GM23338 (cell line): ENCODE measurements around the gene VPS8. TPM values are rescaled to one million over a fixed set of nuclear protein-coding genes. Genes with fewer than 3 reads are reported as not detected.

Experiments
- ATAC-seq: fragments of 200-7000 bp; cut with Tn5 transposase; 3 replicates; pipeline ENCODE4 v1.9.1; 2020
- DNase-seq: peaks from one replicate; pipeline ENCODE4 v3.0.0-alpha.2; 2015; ENCODE audit warnings: low spot score
- H2AFZ ChIP-seq: fragments of 200-600 bp; sonication (generic); 2 replicates; pipeline ENCODE4 v1.8.0; 2016; ENCODE audit warnings: antibody characterized with exemption, mild to moderate bottlenecking, moderate library complexity
- H3F3A ChIP-seq: fragments of 200-600 bp; sonication (generic); replicated peaks from 2 replicates; pipeline ENCODE4 v1.8.0; 2017; ENCODE audit warnings: antibody characterized with exemption, mixed run types, low read depth
- H3K27ac ChIP-seq: fragments of 200-600 bp; sonication (generic); 2 replicates; pipeline ENCODE4 v1.6.1; 2016; ENCODE audit warnings: low read depth
- H3K27me3 ChIP-seq: fragments of 200-600 bp; sonication (generic); 2 replicates; pipeline ENCODE4 v1.8.0; 2016; ENCODE audit warnings: mild to moderate bottlenecking, mixed run types, moderate library complexity; ENCODE audit not compliant: insufficient read depth
- H3K36me3 ChIP-seq: fragments of 200-600 bp; sonication (generic); 2 replicates; pipeline ENCODE4 v1.8.0; 2016; ENCODE audit warnings: mild to moderate bottlenecking; ENCODE audit not compliant: insufficient read depth
- H3K4me1 ChIP-seq: fragments of 200-600 bp; sonication (generic); 2 replicates; pipeline ENCODE4 v1.8.0; 2016; ENCODE audit warnings: mild to moderate bottlenecking, moderate library complexity; ENCODE audit not compliant: insufficient read depth
- H3K4me2 ChIP-seq: fragments of 200-600 bp; sonication (generic); 2 replicates; pipeline ENCODE4 v1.7.1; 2017; ENCODE audit warnings: mixed run types
- H3K4me3 ChIP-seq: fragments of 200-600 bp; sonication (generic); 2 replicates; pipeline ENCODE4 v1.6.1; 2016; ENCODE audit warnings: mixed run types
- H3K79me2 ChIP-seq: fragments of 200-600 bp; sonication (generic); replicated peaks from 2 replicates; pipeline ENCODE4 v1.8.0; 2017; ENCODE audit warnings: mild to moderate bottlenecking; ENCODE audit not compliant: insufficient read depth
- H3K9me2 ChIP-seq: fragments of 200-600 bp; sonication (generic); 2 replicates; pipeline ENCODE4 v1.8.0; 2017; ENCODE audit not compliant: insufficient read depth
- H4K20me1 ChIP-seq: fragments of 200-600 bp; sonication (generic); replicated peaks from 2 replicates; pipeline ENCODE4 v1.8.0; 2017; ENCODE audit warnings: mild to moderate bottlenecking; ENCODE audit not compliant: insufficient read depth
- H3K27ac Mint-ChIP-seq: 2 replicates; pipeline ENCODE4 v1.8.0; 2020; ENCODE audit warnings: inconsistent platforms, mild to moderate bottlenecking, moderate library complexity, mixed read lengths
- H3K27me3 Mint-ChIP-seq: 3 replicates; pipeline ENCODE4 v1.8.0; 2022; ENCODE audit warnings: low read depth, mild to moderate bottlenecking, moderate library complexity, mixed read lengths, inconsistent platforms; ENCODE audit not compliant: insufficient read depth, poor library complexity
- H3K36me3 Mint-ChIP-seq: 3 replicates; pipeline ENCODE4 v1.8.0; 2021; ENCODE audit warnings: low read depth, mild to moderate bottlenecking, inconsistent platforms, moderate library complexity, mixed read lengths
- H3K4me1 Mint-ChIP-seq: 3 replicates; pipeline ENCODE4 v1.8.0; 2020; ENCODE audit warnings: mild to moderate bottlenecking, inconsistent platforms, mixed read lengths
- H3K4me3 Mint-ChIP-seq: 3 replicates; pipeline ENCODE4 v1.8.0; 2021; ENCODE audit warnings: moderate library complexity, mild to moderate bottlenecking, inconsistent platforms, mixed read lengths
- H3K9me3 Mint-ChIP-seq: 3 replicates; pipeline ENCODE4 v1.8.0; 2020; ENCODE audit warnings: moderate library complexity, mild to moderate bottlenecking, inconsistent platforms, mixed read lengths
- CTCF ChIP-seq, 2 experiments: fragments of 200-600 bp in 1 of 2; sonication (generic) in 1 of 2; conservative IDR thresholded peaks; 2 replicates each; pipeline versions ENCODE4 v1.5.1 to v1.6.1; 2016 to 2017; ENCODE audit warnings: antibody characterized with exemption in 2 of 2, low read depth in 2 of 2, mild to moderate bottlenecking in 2 of 2, moderate library complexity in 1 of 2
- ZNF462 ChIP-seq: fragments of 250-450 bp; sonication (Bioruptor Pico); IDR thresholded peaks from 2 replicates; pipeline ENCODE4 v1.5.0; 2020; ENCODE audit warnings: mild to moderate bottlenecking, moderate library complexity
- polyA plus RNA-seq: library from polyadenylated mRNA; unstranded; fragments of >200 nt; fragmentation: Nextera tagmentation; extraction: Ambion mirVana; gene quantifications from 2 replicates; pipeline ENCODE4 v1.2.1, GENCODE V29; 2016
- total RNA-seq: library from RNA; depleted of rRNA; stranded (reverse); fragments of >200 nt; shearing (Covaris generic); gene quantifications from 2 replicates; pipeline ENCODE4 v1.2.3, GENCODE V29; 2014

Gene VPS8
- total and polyA plus RNA-seq, 2 experiments from 2014 or later = 17.3 to 45.5 TPM

GRCh38 chr3:185070491-185071286, 258.7 kb downstream of the VPS8 start:
- Mint-ChIP-seq H3K4me1 (peaks cover 19% of the 10 kb centered on the region), H3K9me3 (no peaks in the 10 kb centered on the region), H3K36me3 (no peaks in the 10 kb centered on the region), H3K4me3 (no peak overlapping the region), H3K27me3 (peaks cover 13% of the 10 kb centered on the region), H3K27ac (no peak overlapping the region)
- no peaks in the 10 kb centered on the region for H3F3A ChIP-seq
- H3K36me3 ChIP-seq = no peaks in the 10 kb centered on the region
- no peaks in the 10 kb centered on the region for H3K27me3 ChIP-seq
- DNase-seq (peak; percentile 73), ATAC-seq (peak; percentile 90)
- no peak overlapping the region; the same call in 1 of the 2 replicates for H3K27ac ChIP-seq
- H3K4me2 ChIP-seq = peak overlapping the region; percentile 44
- H2AFZ ChIP-seq = peak overlapping the region; percentile 81
- TF ChIP-seq ZNF462 (CRISPR knock-in tag) (no peak), CTCF (conservative IDR thresholded peaks at IDR 0.05; ENCODE audit: low read depth in 2 of 2) (peak; percentile 50 to 54)
- no peaks in the 10 kb centered on the region for H3K9me2 ChIP-seq
- H3K4me3 ChIP-seq = no peak overlapping the region
- H3K4me1 ChIP-seq = peaks cover 11% of the 10 kb centered on the region; the same call in 1 of the 2 replicates
- no peaks in the 10 kb centered on the region for H3K79me2 ChIP-seq
- H4K20me1 ChIP-seq = no peaks in the 10 kb centered on the region
